GM12874 (cell line): ENCODE measurements around the gene MACROD2.

ENCODE experiments used
- TF ChIP-seq, protein P1 (sequence below): IDR thresholded peaks from 2 replicates; pipeline ENCODE4 v1.5.1; 2011; ENCODE audit warnings: low read depth, mild to moderate bottlenecking, control low read depth, low read length, moderate library complexity; ENCODE audit not compliant: insufficient read depth

The MACROD2 gene

DNA sequence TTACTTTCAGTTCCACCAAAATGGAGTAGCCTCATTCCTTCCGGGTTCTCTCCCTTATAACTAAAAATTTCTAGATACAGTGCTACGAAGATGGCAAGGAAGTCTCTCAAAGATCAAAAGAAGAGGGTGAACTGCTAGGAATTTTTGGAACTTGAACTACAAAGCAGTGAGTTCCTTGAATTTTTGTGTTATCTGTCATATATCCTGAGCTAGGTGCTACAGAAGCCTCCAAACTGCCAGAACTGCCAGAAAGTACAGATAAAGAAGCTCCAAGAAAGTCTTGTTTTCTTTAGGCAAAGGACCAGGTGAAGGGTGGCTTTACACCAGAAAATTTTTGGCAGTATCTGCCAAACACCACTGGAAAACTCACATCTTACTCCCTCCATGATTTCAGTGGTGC is 560.9 kb downstream of the MACROD2 start:
- TF ChIP-seq, protein P1, sequence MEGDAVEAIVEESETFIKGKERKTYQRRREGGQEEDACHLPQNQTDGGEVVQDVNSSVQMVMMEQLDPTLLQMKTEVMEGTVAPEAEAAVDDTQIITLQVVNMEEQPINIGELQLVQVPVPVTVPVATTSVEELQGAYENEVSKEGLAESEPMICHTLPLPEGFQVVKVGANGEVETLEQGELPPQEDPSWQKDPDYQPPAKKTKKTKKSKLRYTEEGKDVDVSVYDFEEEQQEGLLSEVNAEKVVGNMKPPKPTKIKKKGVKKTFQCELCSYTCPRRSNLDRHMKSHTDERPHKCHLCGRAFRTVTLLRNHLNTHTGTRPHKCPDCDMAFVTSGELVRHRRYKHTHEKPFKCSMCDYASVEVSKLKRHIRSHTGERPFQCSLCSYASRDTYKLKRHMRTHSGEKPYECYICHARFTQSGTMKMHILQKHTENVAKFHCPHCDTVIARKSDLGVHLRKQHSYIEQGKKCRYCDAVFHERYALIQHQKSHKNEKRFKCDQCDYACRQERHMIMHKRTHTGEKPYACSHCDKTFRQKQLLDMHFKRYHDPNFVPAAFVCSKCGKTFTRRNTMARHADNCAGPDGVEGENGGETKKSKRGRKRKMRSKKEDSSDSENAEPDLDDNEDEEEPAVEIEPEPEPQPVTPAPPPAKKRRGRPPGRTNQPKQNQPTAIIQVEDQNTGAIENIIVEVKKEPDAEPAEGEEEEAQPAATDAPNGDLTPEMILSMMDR: no peak

GRCh38 chr20:14559612-14560011 is 564.3 kb downstream of the MACROD2 start:
- TF ChIP-seq, protein P1: no peak

DNA sequence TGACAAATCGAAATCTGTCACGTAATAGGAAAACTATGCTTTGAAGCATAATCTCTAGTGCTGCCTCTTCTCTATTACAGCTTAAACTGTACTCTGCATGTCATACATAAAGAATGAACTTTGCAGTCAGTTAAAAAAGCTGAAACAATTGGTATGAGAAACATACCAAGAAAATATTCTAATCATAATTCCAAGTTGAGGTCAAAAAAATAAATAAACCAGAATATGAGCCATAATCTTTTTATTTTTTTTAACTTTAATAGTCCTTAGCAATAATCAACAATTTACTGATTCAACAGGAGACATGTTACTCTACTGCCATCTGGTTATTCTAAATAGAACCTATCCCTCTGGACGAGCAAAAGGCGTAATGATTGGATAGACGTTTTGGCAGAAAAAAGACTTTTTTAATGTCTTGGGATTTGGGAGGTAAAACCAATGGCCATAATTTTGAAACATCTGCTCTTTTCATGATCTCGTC is 566.5 kb downstream of the MACROD2 start:
- TF ChIP-seq, protein P1: no peak

DNA sequence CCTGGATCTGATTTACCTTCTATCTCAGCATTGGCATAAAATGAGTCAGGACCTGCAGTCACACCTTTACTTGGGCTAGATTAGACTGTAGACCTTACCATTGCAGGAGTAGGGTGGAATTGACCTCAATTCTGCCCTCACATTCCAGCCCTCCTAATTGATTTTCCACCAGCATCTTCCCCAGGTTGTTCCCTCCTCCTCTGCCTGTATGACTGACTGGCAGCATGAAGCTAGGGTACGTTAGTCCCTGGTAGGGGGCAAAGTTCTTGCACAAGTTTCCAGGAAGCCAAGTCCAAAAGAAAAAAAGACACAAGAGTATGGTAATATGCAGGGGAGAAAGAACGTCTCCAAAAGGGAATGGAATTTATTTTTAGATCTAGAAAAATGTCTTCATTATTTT is 567.7 kb downstream of the MACROD2 start:
- TF ChIP-seq, protein P1: no peak

DNA sequence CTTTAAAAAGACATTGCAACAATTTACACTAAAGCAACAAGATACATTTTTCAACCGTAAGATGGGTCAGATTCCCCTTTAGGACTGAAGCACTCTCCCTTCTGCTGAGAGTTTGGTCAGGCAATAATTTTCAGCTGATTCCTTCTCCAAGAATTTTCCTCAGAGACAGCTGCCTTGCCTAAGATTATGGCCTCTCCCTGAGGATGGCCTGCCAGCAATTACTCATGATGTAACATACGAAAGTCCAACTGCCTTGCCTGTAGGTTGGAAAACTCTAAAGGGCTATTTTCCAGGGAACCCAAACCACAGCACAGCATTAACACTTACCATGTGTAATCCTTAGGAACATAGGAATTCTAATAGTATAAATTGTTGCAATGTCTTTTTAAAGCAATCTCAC is 571.2 kb downstream of the MACROD2 start:
- TF ChIP-seq, protein P1: no peak

DNA sequence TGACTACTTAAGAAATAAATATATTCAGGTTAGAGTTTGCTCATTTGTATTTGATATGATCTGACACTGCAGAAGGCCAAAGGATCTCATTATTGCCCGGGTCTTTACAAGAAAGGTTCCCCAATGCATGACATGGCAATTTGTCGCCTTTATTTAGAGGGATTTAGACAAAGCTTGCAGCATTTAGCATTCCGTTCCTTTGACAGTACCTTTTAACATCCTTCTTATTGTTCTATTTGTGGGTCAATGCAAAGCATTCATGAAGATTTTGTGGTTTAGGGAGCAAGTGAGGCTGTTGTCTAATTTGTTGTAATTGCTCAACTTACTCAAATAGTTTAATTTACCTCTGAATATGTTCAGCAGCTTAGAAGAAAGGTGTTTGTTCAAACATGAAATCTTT is 572.9 kb downstream of the MACROD2 start:
- TF ChIP-seq, protein P1: no peak

GRCh38 chr20:14568701-14569100 is 573.4 kb downstream of the MACROD2 start:
- TF ChIP-seq, protein P1: no peak
